NCI-H1417 treated with DMSO at 0.1 percent for 48 hours (cell line): ENCODE data around the gene LDLRAD4.
"Not testable (repeated sequence)": the region's sequence is repeated elsewhere in the genome, so short reads cannot be mapped to it uniquely, and the experiment has no call there.

Experiments used
- DNase-seq: peaks from one replicate; lab custom pipeline; 2025; lab: John Stamatoyannopoulos, UW

Gene LDLRAD4

DNA sequence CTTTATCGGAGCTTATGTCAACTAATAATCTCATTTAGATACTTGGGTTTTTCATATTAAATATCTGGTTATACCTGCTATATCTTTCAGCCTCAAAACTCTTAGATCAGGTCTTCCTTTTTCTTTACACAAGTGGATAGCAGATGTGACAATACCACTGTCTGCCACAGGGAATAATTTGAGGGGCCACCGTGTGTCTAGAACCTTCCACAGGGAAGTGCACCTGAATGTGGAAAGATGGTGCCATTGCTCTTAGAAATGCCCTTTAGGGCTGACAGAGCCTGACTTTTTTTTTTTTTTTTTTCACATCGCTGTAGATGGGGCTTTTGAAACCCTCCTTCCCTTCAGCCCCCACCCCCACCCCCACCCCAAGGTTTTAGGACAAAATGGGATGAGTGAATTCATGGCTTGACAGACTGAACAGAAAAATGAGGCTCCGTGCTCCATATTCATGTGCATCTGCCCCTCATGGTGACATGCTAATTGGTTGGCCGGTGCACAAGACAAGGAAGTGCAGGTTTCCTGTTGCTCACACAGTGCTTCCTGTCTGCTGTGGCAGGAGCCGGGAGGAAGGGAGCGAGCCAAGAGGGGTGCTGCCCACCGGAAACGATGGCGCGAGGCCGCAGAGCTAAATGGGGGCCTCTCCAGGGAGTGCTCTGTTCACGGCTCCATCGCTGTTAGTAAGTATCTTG is 246.0 kb downstream of the LDLRAD4 start:
- no peak for DNase-seq

DNA sequence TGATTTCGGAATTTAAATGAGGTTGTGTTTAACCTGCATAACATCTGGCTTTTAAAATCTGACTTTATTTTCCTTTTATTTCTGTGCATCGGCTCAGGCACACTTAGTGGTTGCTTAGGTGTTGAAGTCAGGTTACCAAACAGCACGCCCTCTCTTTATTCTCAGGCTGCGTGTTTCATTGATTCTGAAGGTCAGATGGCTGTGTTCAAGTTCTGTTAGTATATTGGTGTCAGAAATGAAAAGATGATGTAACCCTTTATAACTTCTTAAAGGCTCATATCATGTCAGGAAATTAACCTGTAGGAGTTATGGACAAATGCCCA is 246.5 kb downstream of the LDLRAD4 start:
- no peak for DNase-seq

DNA sequence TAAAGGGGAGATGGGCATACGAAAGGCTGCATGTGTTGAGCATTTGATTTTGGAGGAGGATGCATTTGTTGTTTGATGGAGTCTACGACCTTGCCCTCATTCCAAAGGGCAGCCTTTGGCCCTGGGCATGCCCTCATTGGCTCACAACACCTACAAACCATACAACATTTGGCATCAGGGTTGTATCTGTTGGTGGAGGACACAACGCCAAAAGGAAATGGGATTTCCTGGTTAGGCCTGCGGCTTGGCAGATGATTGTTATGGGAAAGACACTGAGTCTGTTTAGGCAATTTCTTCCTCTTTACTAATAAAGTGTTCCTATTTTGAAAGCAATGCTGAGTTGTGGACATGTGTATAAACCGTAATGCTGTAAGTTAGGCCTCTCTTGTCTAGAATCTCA is 246.9 kb downstream of the LDLRAD4 start:
- DNase-seq, result no peak

DNA sequence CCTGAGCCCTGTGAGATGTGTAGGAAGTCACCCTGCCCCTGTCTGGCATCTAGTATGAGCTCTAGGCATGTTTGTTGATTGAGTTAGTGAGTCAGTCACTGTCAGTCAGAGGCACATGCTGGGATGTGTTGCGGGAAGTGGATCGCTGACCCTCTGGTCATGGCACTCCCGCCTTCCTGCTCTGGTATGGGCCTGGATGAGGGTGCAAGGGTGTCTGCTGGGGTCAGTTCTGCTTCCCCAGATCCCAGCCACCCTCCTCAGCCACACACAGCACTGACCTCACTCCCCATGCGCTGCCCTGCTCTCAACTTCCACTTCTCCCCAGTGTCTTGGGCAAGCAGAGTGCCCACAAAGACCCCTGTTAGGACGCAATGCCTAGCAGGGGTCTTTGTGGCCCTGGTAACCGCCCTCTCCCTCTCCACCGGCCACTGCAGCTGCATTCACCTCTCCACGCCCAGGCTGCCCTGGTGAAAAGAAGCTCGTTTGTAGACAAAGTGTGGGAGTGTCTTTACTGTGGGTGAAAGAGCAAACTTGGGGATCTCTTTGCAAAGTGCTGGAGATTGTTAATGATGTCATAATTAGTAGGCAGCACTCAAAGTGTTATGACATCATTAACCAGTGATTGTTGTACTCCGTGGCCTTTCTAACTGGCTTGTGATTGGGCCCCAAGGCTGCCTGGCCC is 252.1 kb downstream of the LDLRAD4 start:
- DNase-seq, result no peak

DNA sequence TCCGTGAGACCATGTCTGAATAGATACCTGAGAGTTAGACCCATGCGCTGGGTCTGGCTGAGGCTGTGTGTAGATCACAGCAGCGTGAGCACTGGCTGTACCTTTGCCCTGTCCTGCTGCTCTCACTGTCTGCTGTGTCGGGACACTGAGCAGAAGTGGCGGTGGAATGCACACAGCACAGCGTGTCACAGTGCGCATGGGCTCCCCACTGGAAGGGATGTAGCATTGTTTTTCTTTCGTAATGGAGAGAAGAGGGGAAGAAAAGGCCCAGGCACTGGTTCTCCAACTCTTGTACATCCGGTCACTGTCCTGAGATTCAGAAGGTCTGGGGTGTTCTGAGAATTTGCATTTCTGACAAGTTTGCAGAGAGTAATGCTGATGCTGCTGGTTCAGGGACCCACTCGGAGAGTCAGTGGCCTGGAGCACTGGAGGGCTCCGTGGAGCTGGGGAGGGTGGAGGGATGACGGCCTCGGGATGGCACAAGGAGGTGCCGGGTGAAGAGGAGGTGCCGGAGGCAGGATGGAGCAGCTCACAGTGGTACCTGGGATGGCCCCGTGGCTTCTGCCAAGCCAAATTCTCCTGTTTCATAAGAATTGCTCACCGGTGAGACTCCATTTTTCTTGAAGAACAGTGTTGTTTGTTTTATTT is 252.8 kb downstream of the LDLRAD4 start:
- DNase-seq, result no peak

- no peak for DNase-seq
These were observed 253.5 kb downstream of the LDLRAD4 start for GRCh38 chr18:13471971-13472628.

DNA sequence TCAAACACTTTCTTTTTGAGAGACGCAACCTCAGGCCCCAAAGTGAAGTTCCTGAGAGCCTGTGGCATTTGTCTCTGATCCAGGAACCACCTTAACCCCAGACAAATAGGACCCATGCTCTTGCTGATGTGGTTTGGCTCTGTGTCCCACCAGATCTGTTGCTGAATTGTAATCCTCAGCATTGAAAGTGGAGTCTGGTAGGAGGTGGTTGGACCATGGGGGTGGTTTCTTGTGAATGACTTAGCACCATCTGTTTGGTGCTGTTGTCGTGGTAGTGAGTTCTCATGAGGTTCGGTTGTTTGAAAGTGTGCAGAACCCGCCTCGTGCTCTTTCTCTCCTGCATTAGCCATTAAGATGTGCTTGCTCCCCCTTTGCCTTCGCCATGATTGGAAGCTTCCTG is 255.2 kb downstream of the LDLRAD4 start:
- no peak for DNase-seq

DNA sequence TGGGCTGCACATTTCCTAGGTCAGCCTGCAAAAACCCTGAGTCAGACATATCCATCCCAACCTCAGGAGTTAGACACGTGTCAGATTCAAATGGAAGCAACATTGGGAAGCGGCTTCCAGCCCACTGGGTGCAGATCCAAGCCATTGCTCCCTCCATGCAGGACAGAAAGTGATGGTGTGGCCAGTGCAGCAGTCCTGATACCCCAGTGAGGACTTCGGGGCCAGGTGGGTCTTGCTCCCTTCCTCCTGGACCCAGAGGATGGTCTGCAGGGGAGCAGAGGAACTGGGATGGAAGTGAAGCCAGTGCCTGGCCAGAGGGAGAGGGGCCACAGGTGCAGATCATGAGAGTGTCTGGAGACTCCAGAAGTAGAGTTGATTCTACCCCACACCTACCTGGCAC is 255.8 kb downstream of the LDLRAD4 start:
- DNase-seq, result no peak

GRCh38 chr18:13474907-13475545 is 256.5 kb downstream of the LDLRAD4 start:
- no peak for DNase-seq

DNA sequence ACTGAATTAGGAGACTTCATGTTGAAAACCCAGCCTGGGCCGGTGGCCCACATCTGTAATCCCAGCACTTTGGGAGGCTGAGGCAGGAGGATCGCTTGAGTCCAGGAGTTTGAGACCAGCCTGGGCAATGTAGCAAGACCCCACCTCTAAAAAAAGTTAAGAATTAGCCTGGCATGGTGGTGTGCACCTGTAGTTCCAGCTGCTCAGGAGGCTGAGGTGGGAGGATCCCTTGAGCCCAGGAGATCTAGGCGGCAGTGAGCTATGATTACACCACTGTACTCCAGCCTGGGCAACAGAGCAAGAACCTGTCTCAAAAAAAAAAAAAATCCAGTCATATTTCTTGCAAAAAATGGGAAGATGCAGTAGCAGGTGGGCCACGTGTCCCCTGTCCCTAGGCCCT is 257.8 kb downstream of the LDLRAD4 start:
- DNase-seq, result not testable (repeated sequence)

DNA sequence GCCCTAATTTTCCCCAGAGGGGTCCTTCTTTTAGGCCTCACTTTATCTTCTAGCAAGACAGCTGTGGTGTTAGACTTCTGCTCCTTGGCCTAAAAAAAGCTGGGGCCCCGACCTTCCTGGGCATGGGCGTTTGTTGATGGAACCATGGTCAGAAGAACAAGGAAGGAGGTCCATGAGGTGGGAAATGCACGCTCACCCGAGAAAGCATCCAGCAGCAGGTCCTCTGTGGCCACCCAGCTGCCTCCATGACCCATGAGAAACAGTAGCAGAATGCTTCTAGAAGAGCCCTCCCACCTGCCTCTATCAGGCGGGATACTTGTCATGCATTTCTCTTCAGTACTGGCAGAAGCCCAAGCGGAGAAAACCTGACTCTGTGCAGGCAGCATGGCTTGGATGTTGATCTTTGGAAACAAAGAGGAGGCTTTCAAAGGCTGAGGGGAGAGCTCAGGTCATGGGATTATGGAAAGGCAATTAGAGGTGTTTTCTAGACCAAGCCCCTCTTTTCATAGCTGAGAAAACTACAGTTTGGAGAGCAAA is 258.7 kb downstream of the LDLRAD4 start:
- DNase-seq, result no peak

GRCh38 chr18:13480571-13481255 is 262.2 kb downstream of the LDLRAD4 start:
- DNase-seq, result no peak

GRCh38 chr18:13481331-13481730 is 262.8 kb downstream of the LDLRAD4 start:
- no peak for DNase-seq

GRCh38 chr18:13481820-13482617 is 263.5 kb downstream of the LDLRAD4 start:
- no peak for DNase-seq

- no peak for DNase-seq
These were observed 264.0 kb downstream of the LDLRAD4 start for GRCh38 chr18:13482618-13482945.

- no peak for DNase-seq
These were observed 265.0 kb downstream of the LDLRAD4 start for GRCh38 chr18:13483316-13484270.

GRCh38 chr18:13485182-13485581 is 266.6 kb downstream of the LDLRAD4 start:
- no peak for DNase-seq

GRCh38 chr18:13485604-13486003 is 267.0 kb downstream of the LDLRAD4 start:
- no peak for DNase-seq

DNA sequence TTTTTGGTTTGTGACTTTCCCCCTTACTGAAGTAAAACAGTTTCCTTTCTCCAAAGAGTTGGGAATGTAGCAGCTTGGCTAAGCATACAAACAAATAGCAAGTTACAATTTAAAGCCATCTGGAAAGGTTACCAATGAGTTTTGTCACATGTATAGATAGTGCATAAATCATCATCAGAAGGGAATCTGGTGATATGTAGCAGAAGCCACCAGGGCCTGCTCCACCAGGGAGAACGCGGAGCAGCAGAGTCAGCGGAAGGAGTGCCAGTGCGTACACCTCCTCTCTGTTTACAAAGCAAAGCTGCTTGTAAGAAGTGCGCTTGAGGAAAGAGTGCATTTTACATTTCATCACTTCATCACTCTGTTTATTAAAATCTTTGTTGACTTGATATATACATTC is 267.7 kb downstream of the LDLRAD4 start:
- no peak for DNase-seq

- no peak for DNase-seq
These were observed 268.1 kb downstream of the LDLRAD4 start for GRCh38 chr18:13486686-13487085.
